IPS DF 6.9 (cell line): ENCODE data around the gene TRPM8.

Source experiments
- DNase-seq: peaks from one replicate; pipeline ENCODE4 v3.0.0-alpha.2; 2013; ENCODE audit warnings: low read depth, low spot score
- H3K27ac ChIP-seq: one replicate; pipeline ENCODE4 v1.5.1; 2013; ENCODE audit warnings: low read length, control low read depth
- H3K27me3 ChIP-seq: 2 replicates; pipeline ENCODE4 v1.6.1; 2013; ENCODE audit warnings: mild to moderate bottlenecking, low read length; ENCODE audit not compliant: control insufficient read depth, insufficient read depth
- H3K36me3 ChIP-seq: 2 replicates; pipeline ENCODE4 v1.6.1; 2013; ENCODE audit warnings: low read length; ENCODE audit not compliant: control insufficient read depth, insufficient read depth
- H3K4me1 ChIP-seq: 2 replicates; pipeline ENCODE4 v1.6.1; 2013; ENCODE audit warnings: low read length; ENCODE audit not compliant: control insufficient read depth, insufficient read depth
- H3K4me3 ChIP-seq: 2 replicates; pipeline ENCODE4 v1.5.1; 2013; ENCODE audit warnings: mild to moderate bottlenecking, low read length
- H3K9me3 ChIP-seq: 2 replicates; pipeline ENCODE4 v1.6.1; 2013; ENCODE audit warnings: low read length, inconsistent platforms; ENCODE audit not compliant: control insufficient read depth, insufficient read depth
- WGBS: extraction: QIAGEN DNeasy Blood & Tissue Kit; methylation state at CpG from one replicate; pipeline ENCODE4 v1.1.7; 2013; ENCODE audit warnings: mixed read lengths, missing lambda C conversion rate; ENCODE audit not compliant: insufficient read length, insufficient coverage; 5-methylcytosine and 5-hydroxymethylcytosine counted together

Gene TRPM8

GRCh38 chr2:234033885-234034284 lies 116.7 kb downstream of the TRPM8 start:
- DNase-seq: no peak
- no peak overlapping the region for H3K27ac ChIP-seq
- H3K36me3 ChIP-seq: no peaks in the 10 kb centered on the region
- no CpG with 5 or more reads among the region's 2 CpGs for WGBS
- no peak overlapping the region for H3K4me3 ChIP-seq
- H3K4me1 ChIP-seq: no peaks in the 10 kb centered on the region
- H3K27me3 ChIP-seq: no peaks in the 10 kb centered on the region
- no peaks in the 10 kb centered on the region for H3K9me3 ChIP-seq

GRCh38 chr2:234038076-234038802 lies 121.1 kb downstream of the TRPM8 start:
- H3K4me3 ChIP-seq: no peak overlapping the region
- no peaks in the 10 kb centered on the region for H3K9me3 ChIP-seq
- no CpG with 5 or more reads among the region's 2 CpGs for WGBS
- H3K4me1 ChIP-seq: no peaks in the 10 kb centered on the region
- no peak for DNase-seq
- no peaks in the 10 kb centered on the region for H3K36me3 ChIP-seq
- no peak overlapping the region for H3K27ac ChIP-seq
- no peaks in the 10 kb centered on the region for H3K27me3 ChIP-seq

- no peaks in the 10 kb centered on the region for H3K4me1 ChIP-seq
- DNase-seq: no peak
- H3K27ac ChIP-seq: no peak overlapping the region
- no peaks in the 10 kb centered on the region for H3K36me3 ChIP-seq
- no CpG with 5 or more reads among the region's 1 CpG for WGBS
- H3K9me3 ChIP-seq: no peaks in the 10 kb centered on the region
- H3K27me3 ChIP-seq: no peaks in the 10 kb centered on the region
- no peak overlapping the region for H3K4me3 ChIP-seq
Observed at GRCh38 chr2:234044157-234044556, 127.0 kb downstream of the TRPM8 start.

GRCh38 chr2:234046521-234046920 lies 129.3 kb downstream of the TRPM8 start:
- Histone ChIP-seq H3K27me3 (no peaks in the 10 kb centered on the region), H3K4me1 (no peaks in the 10 kb centered on the region), H3K4me3 (no peak overlapping the region), H3K9me3 (no peaks in the 10 kb centered on the region), H3K27ac (no peak overlapping the region), H3K36me3 (no peaks in the 10 kb centered on the region)
- DNase-seq: no peak
- WGBS: no CpG with 5 or more reads among the region's 3 CpGs

GRCh38 chr2:234047361-234047760 lies 130.2 kb downstream of the TRPM8 start:
- Histone ChIP-seq H3K27ac (no peak overlapping the region), H3K9me3 (no peaks in the 10 kb centered on the region), H3K4me1 (no peaks in the 10 kb centered on the region), H3K4me3 (no peak overlapping the region), H3K27me3 (no peaks in the 10 kb centered on the region), H3K36me3 (no peaks in the 10 kb centered on the region)
- DNase-seq: no peak

- Histone ChIP-seq H3K9me3 (no peaks in the 10 kb centered on the region), H3K36me3 (no peaks in the 10 kb centered on the region), H3K27ac (no peak overlapping the region), H3K4me1 (no peaks in the 10 kb centered on the region), H3K4me3 (no peak overlapping the region), H3K27me3 (no peaks in the 10 kb centered on the region)
- no peak for DNase-seq
- WGBS: no CpG with 5 or more reads among the region's 4 CpGs
Observed at GRCh38 chr2:234048049-234048448, 130.9 kb downstream of the TRPM8 start.

GRCh38 chr2:234050455-234051135 lies 133.4 kb downstream of the TRPM8 start, which contains the start of gene SPP2:
Gene SPP2, plus strand, starts transcription at chr2:234050702. Its CDS starts 85 bp downstream, at chr2:234050787.
- no peaks in the 10 kb centered on the region for H3K9me3 ChIP-seq
- H3K36me3 ChIP-seq: no peaks in the 10 kb centered on the region
- no CpG with 5 or more reads among the region's 9 CpGs for WGBS
- H3K4me1 ChIP-seq: no peaks in the 10 kb centered on the region
- H3K27me3 ChIP-seq: no peaks in the 10 kb centered on the region
- H3K4me3 ChIP-seq: no peak within 1 kb of the TSS
- no peak within 1 kb of the TSS for H3K27ac ChIP-seq
- DNase-seq: no peak

- no peaks in the 10 kb centered on the region for H3K27me3 ChIP-seq
- H3K36me3 ChIP-seq: no peaks in the 10 kb centered on the region
- no peak overlapping the region for H3K27ac ChIP-seq
- no peaks in the 10 kb centered on the region for H3K9me3 ChIP-seq
- H3K4me3 ChIP-seq: no peak overlapping the region
- WGBS: no CpG with 5 or more reads among the region's 4 CpGs
- no peak for DNase-seq
- no peaks in the 10 kb centered on the region for H3K4me1 ChIP-seq
Observed at GRCh38 chr2:234051374-234052070, 134.3 kb downstream of the TRPM8 start.

- Histone ChIP-seq H3K9me3 (no peaks in the 10 kb centered on the region), H3K27ac (no peak overlapping the region), H3K27me3 (no peaks in the 10 kb centered on the region), H3K4me1 (no peaks in the 10 kb centered on the region), H3K4me3 (no peak overlapping the region), H3K36me3 (no peaks in the 10 kb centered on the region)
- DNase-seq: no peak
- no CpG with 5 or more reads among the region's 4 CpGs for WGBS
Observed at GRCh38 chr2:234058881-234059280, 141.7 kb downstream of the TRPM8 start.

- DNase-seq: no peak
- H3K4me1 ChIP-seq: no peaks in the 10 kb centered on the region
- no peak overlapping the region for H3K4me3 ChIP-seq
- WGBS: no CpG with 5 or more reads among the region's 8 CpGs
- no peaks in the 10 kb centered on the region for H3K9me3 ChIP-seq
- H3K36me3 ChIP-seq: no peaks in the 10 kb centered on the region
- H3K27me3 ChIP-seq: no peaks in the 10 kb centered on the region
- no peak overlapping the region for H3K27ac ChIP-seq
Observed at GRCh38 chr2:234060236-234060635, 143.1 kb downstream of the TRPM8 start.
